GM12891 (cell line): Measurements from ENCODE around the gene MX2.

ENCODE experiments used
- DNase-seq: peaks from one replicate; pipeline ENCODE4 v3.0.0; 2011; ENCODE audit warnings: low spot score; ENCODE audit not compliant: insufficient read length
- FAIRE-seq: peaks from 2 replicates; lab custom pipeline; 2011; peaks lifted over from hg19 to GRCh38; lab: Jason Lieb, UNC
- PAX5 ChIP-seq: IDR thresholded peaks from 2 replicates; pipeline ENCODE4 v1.6.1; 2011; ENCODE audit warnings: low read length, moderate library complexity, mild to moderate bottlenecking; ENCODE audit not compliant: insufficient read depth, severe bottlenecking
- POLR2A ChIP-seq: IDR thresholded peaks from 2 replicates; pipeline ENCODE4 v1.6.1; 2011; ENCODE audit warnings: low read depth, low read length, control low read depth
- POLR2AphosphoS5 ChIP-seq: IDR thresholded peaks from 2 replicates; pipeline ENCODE4 v1.6.1; 2011; ENCODE audit warnings: low read depth, low read length, control low read depth
- POU2F2 ChIP-seq: IDR thresholded peaks from 2 replicates; pipeline ENCODE4 v1.6.1; 2011; ENCODE audit warnings: low read depth, mild to moderate bottlenecking, control low read depth, low read length, moderate library complexity
- SPI1 ChIP-seq: IDR thresholded peaks from 2 replicates; pipeline ENCODE4 v1.6.1; 2011; ENCODE audit warnings: low read depth, low read length, control low read depth
- TAF1 ChIP-seq: IDR thresholded peaks from 2 replicates; pipeline ENCODE4 v1.6.1; 2011; ENCODE audit warnings: low read depth, low read length, control low read depth

Gene MX2

GRCh38 chr21:41379901-41380300, 18.1 kb downstream of the MX2 start:
- FAIRE-seq = no peak
- TF ChIP-seq POU2F2 = no peak
- no peak for TF ChIP-seq POLR2A
- TF ChIP-seq TAF1 = no peak
- no peak for TF ChIP-seq POLR2AphosphoS5
- TF ChIP-seq PAX5 = no peak
- no peak for TF ChIP-seq SPI1
- DNase-seq = no peak

- FAIRE-seq (no peak), DNase-seq (no peak)
- TF ChIP-seq POLR2A = no peak
- TF ChIP-seq TAF1 = no peak
- TF ChIP-seq PAX5 = no peak
- TF ChIP-seq SPI1 = no peak
- no peak for TF ChIP-seq POLR2AphosphoS5
- no peak for TF ChIP-seq POU2F2
Observed at GRCh38 chr21:41381731-41382130, 19.9 kb downstream of the MX2 start.

GRCh38 chr21:41387042-41387819, 25.4 kb downstream of the MX2 start:
- DNase-seq (no peak), FAIRE-seq (no peak)
- no peak for TF ChIP-seq PAX5
- TF ChIP-seq SPI1 = no peak
- TF ChIP-seq POLR2AphosphoS5 = no peak
- TF ChIP-seq POLR2A = no peak
- TF ChIP-seq TAF1 = no peak
- TF ChIP-seq POU2F2 = no peak

- FAIRE-seq (no peak), DNase-seq (no peak)
- TF ChIP-seq POLR2A (no peak), SPI1 (no peak), PAX5 (no peak), POU2F2 (no peak), TAF1 (no peak), POLR2AphosphoS5 (no peak)
Observed at GRCh38 chr21:41387824-41388223, 26.0 kb downstream of the MX2 start.

- FAIRE-seq = no peak
- TF ChIP-seq SPI1 (no peak), TAF1 (no peak), POU2F2 (no peak), POLR2A (no peak), POLR2AphosphoS5 (no peak), PAX5 (no peak)
- DNase-seq = no peak
Observed at GRCh38 chr21:41388259-41388658, 26.4 kb downstream of the MX2 start.

- TF ChIP-seq SPI1 (no peak), POLR2A (0 out of 2 replicates have a peak, but pooled peaks have one; percentile 22)
- FAIRE-seq (no peak), DNase-seq (no peak)
Observed at GRCh38 chr21:41390043-41390639, 28.3 kb downstream of the MX2 start.

- FAIRE-seq = no peak
- TF ChIP-seq POU2F2 = no peak
- no peak for TF ChIP-seq SPI1
- no peak for TF ChIP-seq POLR2A
- no peak for TF ChIP-seq PAX5
- no peak for TF ChIP-seq TAF1
- TF ChIP-seq POLR2AphosphoS5 = no peak; the same call in 1 of the 2 replicates
- no peak for DNase-seq
Observed at GRCh38 chr21:41393876-41394465, 32.1 kb downstream of the MX2 start.

- DNase-seq = no peak
- TF ChIP-seq TAF1 = no peak
- TF ChIP-seq POU2F2 = no peak
- no peak for TF ChIP-seq POLR2A
- TF ChIP-seq PAX5 = no peak
- TF ChIP-seq POLR2AphosphoS5 = no peak
- no peak for TF ChIP-seq SPI1
- FAIRE-seq = no peak
Observed at GRCh38 chr21:41396558-41397075, 34.8 kb downstream of the MX2 start.

GRCh38 chr21:41397471-41397891, 35.7 kb downstream of the MX2 start:
- DNase-seq = no peak
- TF ChIP-seq POLR2A = no peak
- no peak for TF ChIP-seq SPI1
- peak; percentile 26; the same call in 1 of the 2 replicates for TF ChIP-seq POU2F2
- no peak for TF ChIP-seq TAF1
- TF ChIP-seq PAX5 = no peak
- FAIRE-seq = no peak

- DNase-seq = no peak
- FAIRE-seq = no peak
- TF ChIP-seq POLR2A = no peak
- no peak for TF ChIP-seq POLR2AphosphoS5
- no peak for TF ChIP-seq TAF1
- no peak for TF ChIP-seq SPI1
- TF ChIP-seq PAX5 = no peak
- TF ChIP-seq POU2F2 = no peak
Observed at GRCh38 chr21:41398251-41398650, 36.4 kb downstream of the MX2 start.
